LoVo (cell line): ENCODE results near the gene INHBB.
"Not testable (repeated sequence)": the region's sequence is repeated elsewhere in the genome, so short reads cannot be mapped to it uniquely, and the experiment has no call there.

Experiments
- DNase-seq: peaks from one replicate; pipeline ENCODE4 v3.0.0-alpha.2; 2016; ENCODE audit warnings: low spot score

The INHBB gene

GRCh38 chr2:120381661-120382060, 35.7 kb downstream of the INHBB start:
- DNase-seq, result no peak

DNA sequence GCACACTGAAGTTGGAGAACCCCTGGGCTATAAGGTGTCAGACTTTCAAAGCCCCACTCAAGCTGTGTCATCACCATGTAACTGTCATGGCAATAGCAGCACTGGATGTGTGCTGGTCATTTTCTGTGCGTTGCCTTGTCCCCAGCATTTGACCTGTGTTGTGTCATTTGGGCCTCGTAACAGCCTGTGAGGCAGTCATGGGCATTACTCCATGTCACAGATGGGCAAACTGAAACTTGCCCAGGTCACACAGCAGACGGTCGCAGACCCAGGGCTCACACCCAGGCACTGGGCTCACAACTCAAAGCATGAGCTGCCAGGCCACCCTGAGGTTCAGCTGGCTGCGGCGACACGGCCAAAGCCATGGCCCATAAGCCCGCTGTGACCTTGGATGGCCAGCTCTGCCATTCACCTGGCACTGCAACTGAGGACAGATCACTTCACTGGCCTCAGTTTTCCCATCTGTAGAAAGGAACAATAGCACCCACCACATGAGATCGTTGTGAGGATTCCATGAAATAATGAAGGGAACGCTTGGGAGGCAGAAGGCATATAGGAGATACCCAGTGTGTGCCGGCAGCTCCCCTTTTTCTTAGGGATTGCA, 36.7 kb downstream of the INHBB start:
- DNase-seq, result no peak

DNA sequence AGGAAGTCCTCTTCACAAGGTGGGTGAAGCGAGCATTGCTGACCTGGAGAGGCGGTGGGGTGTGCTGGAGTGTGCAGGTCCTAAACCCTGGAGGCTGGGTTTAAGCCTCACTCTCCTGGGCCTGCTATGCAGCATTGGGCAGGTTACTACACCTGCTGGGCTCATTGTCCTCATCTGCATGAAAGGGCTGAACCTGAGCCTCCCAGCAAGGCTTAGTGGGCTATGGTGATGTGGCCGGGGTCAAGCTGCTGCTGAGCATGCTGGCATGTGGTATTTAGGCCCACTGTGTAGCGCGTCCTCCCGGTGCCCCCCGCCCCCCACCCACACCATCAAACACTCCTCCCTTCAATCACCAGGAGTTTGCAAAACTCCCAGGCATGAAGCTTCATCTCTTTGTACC, 37.3 kb downstream of the INHBB start:
- no peak for DNase-seq

DNA sequence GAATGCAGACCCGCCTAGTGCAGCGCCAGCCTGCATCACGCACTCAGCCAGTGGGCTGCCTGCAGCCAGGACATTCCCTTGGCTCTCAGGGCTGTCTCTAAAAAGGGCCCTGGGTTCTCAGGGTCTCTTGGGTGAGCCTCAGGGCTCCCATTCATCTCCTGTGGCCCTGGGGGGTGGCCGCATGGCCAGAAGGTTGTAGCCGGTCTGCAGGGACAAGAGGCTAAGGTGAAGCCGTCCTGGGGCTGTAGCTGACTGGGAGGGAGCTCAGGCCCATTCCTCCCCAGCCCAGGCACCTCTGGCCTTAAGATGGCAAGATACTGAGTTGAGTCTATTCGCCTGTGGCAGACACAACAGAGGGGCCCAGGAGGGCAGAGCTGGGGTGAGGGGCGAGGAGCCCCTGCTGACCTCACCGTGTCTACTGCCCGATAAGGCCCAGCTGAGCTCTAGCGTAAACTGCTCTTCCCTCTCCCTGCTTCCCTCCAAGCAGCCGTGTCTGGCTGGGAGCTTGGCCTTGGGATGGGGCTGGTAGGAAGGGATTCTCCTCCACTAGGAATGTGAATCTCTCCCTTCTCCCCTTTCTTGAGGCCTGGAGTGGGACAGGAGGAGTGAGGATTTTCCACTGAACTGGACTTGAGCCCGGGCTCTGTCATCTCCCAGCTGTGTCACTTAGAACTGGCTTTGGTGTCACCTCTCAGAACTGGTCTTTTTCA, 37.9 kb downstream of the INHBB start:
- no peak for DNase-seq

GRCh38 chr2:120384486-120385354, 38.8 kb downstream of the INHBB start:
- no peak for DNase-seq

DNA sequence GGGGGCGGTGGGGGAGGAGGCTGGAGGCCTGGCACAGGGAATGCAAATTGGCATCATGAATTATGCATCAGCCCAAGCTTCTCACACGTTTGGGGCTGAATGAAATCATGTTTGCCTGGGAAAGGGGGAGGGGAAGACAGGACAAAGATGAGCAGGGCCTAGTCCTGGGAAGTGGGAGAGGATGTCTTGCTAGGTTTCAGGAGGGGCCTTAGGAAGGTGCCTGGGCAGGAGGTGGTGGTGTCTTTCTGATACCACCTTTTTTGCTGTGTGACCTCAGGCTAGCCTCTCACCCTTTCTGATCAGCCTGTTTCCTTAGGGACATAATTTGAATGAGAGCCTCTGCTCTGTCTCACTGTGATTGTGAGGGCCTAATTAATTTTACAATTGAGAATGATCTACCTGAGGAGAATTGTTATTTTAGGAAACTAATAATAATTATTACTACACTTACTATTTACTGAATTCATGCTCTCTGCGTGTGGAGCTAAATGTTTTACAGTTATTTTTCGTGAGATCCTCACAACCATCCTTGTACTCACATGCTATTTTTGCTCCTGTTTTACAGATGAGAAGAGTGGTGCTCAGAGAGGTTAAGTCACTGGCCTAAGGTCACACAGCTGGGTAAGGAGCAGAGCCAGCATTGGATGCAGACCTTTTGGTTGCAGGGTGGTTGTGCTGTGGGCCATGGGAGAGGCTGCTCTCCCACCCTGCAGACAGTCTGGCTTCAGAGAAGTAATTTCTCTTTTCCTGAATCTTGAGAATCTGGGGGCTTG, 39.6 kb downstream of the INHBB start:
- no peak for DNase-seq

GRCh38 chr2:120388222-120389035, 42.5 kb downstream of the INHBB start:
- DNase-seq, result no peak

DNA sequence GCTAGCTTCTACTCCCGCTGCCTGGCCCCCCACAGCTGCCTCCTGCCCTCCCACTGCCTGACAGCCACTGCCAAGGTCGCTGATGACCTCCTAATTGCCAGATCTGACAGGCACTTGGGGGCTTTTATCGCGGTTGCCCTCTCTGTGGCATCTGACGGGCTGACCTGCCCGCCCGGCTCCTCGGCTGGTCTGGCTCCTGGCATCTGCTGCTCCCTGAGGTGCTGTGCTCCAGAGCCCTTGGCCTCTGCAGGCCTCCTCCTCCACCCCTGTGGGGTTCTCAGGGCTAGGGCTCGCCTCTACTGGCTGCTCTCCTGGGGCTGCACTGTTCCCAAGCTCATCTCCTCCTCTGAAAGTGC, 43.1 kb downstream of the INHBB start:
- DNase-seq, result no peak

GRCh38 chr2:120390381-120391055, 44.6 kb downstream of the INHBB start:
- no peak for DNase-seq

DNA sequence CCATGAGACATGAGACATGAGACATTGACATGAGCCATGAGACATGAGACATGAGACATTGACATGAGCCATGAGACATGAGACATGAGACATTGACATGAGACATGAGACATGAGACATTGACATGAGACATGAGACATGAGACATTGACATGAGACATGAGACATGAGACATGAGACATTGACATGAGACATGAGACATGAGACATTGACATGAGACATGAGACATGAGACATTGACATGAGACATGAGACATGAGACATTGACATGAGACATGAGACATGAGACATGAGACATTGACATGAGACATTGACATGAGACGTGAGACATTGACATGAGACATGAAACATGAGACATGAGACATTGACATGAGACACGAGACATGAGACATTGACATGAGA, 45.4 kb downstream of the INHBB start:
- DNase-seq, result not testable (repeated sequence)

- DNase-seq, result no peak
These were observed 46.2 kb downstream of the INHBB start for GRCh38 chr2:120391911-120392665.

GRCh38 chr2:120392923-120393322, 47.0 kb downstream of the INHBB start:
- no peak for DNase-seq

GRCh38 chr2:120393456-120393855, 47.5 kb downstream of the INHBB start:
- DNase-seq, result no peak

- no peak for DNase-seq
These were observed 48.8 kb downstream of the INHBB start for GRCh38 chr2:120394764-120395163.

DNA sequence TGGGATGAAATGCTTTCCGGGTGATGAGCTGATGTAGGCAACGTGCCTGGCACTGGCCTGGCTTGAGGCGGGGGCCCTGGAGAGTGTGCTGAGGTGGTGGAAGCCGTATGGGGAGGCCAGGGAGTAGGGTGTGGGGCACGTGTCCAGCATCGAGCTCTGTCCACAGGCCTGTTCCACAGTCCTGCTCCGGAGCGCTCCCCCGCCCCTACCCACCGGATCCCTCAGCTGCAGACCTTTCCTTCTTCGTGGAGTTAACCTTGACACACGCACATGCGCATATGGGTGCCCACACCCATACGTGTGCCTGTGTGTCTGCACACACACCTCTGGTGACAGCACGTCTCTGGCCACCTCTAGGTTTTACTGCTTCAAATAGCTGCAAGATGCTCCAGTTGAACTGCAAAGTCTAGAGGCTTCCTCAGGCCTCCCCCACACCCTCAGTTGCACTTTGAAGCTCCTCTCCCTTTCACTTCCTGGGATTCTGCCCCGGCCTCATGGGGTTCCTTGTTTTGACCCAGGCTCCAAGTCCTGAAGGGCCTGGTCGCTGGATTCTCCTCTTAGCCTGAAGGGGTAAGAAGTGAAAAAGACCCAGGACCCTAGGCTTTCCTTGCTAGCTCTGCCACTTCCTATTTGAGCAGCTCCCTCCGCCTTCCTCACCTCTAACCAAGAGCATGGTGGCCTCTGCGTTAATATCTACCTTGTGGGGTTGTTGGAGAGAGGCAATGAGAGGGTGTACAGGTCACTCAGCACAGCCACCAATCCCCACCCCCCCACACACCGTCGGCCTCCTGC, 49.5 kb downstream of the INHBB start:
- DNase-seq, result no peak

DNA sequence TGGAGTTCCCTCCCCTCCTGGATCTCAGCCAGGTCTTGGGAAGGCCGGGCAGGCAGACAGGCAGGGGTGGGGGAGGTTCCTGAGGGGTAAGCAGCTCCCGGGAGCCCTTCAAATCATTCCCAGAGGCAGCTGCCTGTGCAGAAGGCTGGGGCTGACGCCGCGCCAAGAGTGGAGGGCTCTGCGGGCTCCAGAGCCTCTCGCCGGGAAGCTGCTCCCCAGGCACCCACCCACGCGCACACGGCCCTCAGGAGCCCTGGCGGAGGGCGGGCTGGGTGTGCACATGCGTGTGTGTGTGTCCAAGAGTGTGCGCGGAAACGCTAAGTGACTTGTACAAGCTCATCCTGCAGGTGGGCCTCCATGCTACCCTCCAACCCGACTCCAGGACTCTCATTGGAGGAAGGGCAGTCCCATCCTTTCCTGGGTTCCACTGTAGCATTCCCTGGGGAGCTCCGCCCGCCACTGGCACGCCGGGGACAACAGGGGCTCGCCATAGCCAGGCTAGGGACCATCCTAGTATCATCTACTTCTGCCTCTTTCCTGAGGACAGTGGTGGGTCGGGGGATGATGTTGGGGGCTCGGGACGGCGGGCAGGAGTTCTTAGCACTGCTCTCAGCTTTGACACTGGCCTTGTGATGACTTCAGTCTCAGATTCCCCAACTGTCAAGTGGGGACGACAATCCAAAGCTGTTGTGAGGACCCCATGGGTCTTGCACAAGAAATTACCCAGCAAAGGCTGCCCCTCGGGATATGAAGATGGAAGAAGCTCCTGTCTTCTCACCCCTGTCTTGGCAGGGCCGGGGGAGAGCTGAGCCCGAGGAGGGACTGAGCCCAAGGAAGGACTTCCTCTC, 50.3 kb downstream of the INHBB start:
- no peak for DNase-seq

GRCh38 chr2:120396861-120397811, 51.2 kb downstream of the INHBB start:
- DNase-seq, result peak; percentile 7
